Suprapubic skin (tissue), 4 donors: ENCODE measurements around the gene MAB21L4.

Experiments used
- EP300 ChIP-seq: sonication (generic); formaldehyde crosslinking; IDR thresholded peaks from one replicate; pipeline ENCODE4 v1.6.1; 2017; ENCODE audit warnings: antibody characterized with exemption
- POLR2A ChIP-seq, 2 donors: fragments of 450-650 bp; IDR thresholded peaks; one replicate each; pipeline ENCODE4 v1.6.1; 2017; ENCODE audit warnings: antibody characterized with exemption in 2 of 2, mild to moderate bottlenecking in 2 of 2, moderate library complexity in 2 of 2
- POLR2AphosphoS5 ChIP-seq, 3 donors: sonication (generic); formaldehyde crosslinking; IDR thresholded peaks; one replicate each; pipeline ENCODE4 v1.6.1; 2017; ENCODE audit warnings: antibody characterized with exemption in 3 of 3
- TF ChIP-seq, protein P1 (sequence below), 2 donors: fragments of 200-600 bp in 1 of 2; fragments of 450-650 bp in 1 of 2; sonication (generic) in 1 of 2; IDR thresholded peaks; one replicate each; pipeline ENCODE4 v1.5.1; 2016 to 2019; ENCODE audit warnings: antibody characterized with exemption in 2 of 2, mild to moderate bottlenecking in 1 of 2, moderate library complexity in 1 of 2

DNA sequence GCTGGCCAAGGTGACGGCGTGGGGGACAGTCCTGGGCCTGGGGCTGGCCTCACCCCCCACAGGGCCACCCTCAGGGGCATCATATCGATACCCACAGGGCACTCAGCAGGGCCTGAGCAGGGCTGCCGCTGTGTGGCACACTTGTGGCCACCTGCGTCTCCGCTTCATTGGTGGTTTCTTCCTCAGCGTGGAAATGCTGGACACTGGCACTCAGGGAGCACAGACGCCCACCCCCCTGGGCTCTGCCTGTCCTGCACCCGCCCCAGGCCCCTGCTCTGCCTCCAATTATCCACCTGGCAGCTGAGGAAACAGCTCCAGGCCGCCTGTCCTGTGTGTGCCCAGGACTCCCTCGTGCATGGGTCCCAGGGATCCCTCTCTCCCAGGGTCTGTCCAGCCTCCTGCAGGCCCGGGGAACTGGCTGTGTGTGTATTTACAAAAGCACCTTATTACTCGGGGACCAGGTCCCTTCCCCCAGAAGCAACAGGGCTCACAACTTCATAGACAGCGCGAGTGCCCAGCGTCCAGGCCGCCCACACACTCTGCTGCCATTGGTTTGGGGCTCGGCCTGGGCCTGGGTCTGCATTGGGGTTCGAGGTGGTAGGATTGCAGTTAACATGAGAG is 23.3 kb upstream of the MAB21L4 start:
- TF ChIP-seq, protein P1, sequence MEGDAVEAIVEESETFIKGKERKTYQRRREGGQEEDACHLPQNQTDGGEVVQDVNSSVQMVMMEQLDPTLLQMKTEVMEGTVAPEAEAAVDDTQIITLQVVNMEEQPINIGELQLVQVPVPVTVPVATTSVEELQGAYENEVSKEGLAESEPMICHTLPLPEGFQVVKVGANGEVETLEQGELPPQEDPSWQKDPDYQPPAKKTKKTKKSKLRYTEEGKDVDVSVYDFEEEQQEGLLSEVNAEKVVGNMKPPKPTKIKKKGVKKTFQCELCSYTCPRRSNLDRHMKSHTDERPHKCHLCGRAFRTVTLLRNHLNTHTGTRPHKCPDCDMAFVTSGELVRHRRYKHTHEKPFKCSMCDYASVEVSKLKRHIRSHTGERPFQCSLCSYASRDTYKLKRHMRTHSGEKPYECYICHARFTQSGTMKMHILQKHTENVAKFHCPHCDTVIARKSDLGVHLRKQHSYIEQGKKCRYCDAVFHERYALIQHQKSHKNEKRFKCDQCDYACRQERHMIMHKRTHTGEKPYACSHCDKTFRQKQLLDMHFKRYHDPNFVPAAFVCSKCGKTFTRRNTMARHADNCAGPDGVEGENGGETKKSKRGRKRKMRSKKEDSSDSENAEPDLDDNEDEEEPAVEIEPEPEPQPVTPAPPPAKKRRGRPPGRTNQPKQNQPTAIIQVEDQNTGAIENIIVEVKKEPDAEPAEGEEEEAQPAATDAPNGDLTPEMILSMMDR (IDR thresholded peaks at IDR 0.05) = no peak
- TF ChIP-seq POLR2A (IDR thresholded peaks at IDR 0.05) (no peak), EP300 (no peak), POLR2AphosphoS5 (IDR thresholded peaks at IDR 0.05) (no peak)
